Measurements from ENCODE around the gene PCDHGA1. TPM values are rescaled to one million over a fixed set of nuclear protein-coding genes. Genes with fewer than 3 reads are reported as not detected.

The PCDHGA1 gene
- polyA plus RNA-seq, 1 donor from 2014 or later, result 0.19 TPM

DNA sequence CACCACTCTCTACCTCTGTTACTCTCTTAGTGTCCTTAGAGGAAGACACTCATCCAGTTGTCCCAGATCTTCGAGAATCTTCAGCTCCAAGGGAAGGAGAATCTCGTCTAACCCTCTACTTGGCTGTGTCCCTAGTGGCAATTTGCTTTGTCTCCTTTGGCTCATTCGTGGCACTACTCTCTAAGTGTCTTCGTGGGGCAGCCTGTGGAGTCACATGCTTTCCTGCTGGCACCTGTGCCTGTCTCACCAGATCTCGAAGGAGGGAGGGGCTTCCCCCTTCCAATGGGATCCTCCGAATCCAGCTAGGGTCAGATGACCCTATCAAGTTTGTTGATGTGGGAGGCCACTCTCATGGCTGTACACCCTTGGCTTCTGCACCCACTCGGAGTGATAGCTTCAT is 156.8 kb downstream of the PCDHGA1 start:
- H3K79me2 ChIP-seq (replicated peaks; ENCODE audit: insufficient read depth, low read length), result peaks cover 6% of the 10 kb centered on the region
- no peak for TF ChIP-seq POLR2AphosphoS5 (IDR thresholded peaks at IDR 0.05)
- TF ChIP-seq SMC3 (conservative IDR thresholded peaks at IDR 0.05; ENCODE audit: poor library complexity), result no peak
- TF ChIP-seq EP300 (conservative IDR thresholded peaks at IDR 0.05; ENCODE audit: poor library complexity, severe bottlenecking), result no peak
- TF ChIP-seq EZH2 (IDR thresholded peaks at IDR 0.05; ENCODE audit: borderline replicate concordance, insufficient read depth, low read length, poor library complexity, severe bottlenecking), result no peak
- TF ChIP-seq RAD21 (conservative IDR thresholded peaks at IDR 0.05), result no peak
- TF ChIP-seq, protein P1, sequence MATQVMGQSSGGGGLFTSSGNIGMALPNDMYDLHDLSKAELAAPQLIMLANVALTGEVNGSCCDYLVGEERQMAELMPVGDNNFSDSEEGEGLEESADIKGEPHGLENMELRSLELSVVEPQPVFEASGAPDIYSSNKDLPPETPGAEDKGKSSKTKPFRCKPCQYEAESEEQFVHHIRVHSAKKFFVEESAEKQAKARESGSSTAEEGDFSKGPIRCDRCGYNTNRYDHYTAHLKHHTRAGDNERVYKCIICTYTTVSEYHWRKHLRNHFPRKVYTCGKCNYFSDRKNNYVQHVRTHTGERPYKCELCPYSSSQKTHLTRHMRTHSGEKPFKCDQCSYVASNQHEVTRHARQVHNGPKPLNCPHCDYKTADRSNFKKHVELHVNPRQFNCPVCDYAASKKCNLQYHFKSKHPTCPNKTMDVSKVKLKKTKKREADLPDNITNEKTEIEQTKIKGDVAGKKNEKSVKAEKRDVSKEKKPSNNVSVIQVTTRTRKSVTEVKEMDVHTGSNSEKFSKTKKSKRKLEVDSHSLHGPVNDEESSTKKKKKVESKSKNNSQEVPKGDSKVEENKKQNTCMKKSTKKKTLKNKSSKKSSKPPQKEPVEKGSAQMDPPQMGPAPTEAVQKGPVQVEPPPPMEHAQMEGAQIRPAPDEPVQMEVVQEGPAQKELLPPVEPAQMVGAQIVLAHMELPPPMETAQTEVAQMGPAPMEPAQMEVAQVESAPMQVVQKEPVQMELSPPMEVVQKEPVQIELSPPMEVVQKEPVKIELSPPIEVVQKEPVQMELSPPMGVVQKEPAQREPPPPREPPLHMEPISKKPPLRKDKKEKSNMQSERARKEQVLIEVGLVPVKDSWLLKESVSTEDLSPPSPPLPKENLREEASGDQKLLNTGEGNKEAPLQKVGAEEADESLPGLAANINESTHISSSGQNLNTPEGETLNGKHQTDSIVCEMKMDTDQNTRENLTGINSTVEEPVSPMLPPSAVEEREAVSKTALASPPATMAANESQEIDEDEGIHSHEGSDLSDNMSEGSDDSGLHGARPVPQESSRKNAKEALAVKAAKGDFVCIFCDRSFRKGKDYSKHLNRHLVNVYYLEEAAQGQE (IDR thresholded peaks at IDR 0.05; ENCODE audit: borderline replicate concordance), result no peak
- H3K9ac ChIP-seq (ENCODE audit: low read length), result no peak overlapping the region
- H3K27ac ChIP-seq (ENCODE audit: low read length), result no peak overlapping the region
- H2AFZ ChIP-seq (ENCODE audit: low read depth, low read length), result no peak overlapping the region
- no peaks in the 10 kb centered on the region for H3K9me2 ChIP-seq (ENCODE audit: insufficient read depth, low read length)
- H3K9me3 ChIP-seq (ENCODE audit: low read length), result peaks cover 47% of the 10 kb centered on the region
- no peaks in the 10 kb centered on the region for H3K27me3 ChIP-seq (ENCODE audit: insufficient read depth, low read depth, low read length)
- H3K4me2 ChIP-seq (ENCODE audit: low read length), result no peak overlapping the region
- H3K4me3 ChIP-seq (ENCODE audit: low read length), result no peak overlapping the region
- H4K20me1 ChIP-seq (ENCODE audit: insufficient read depth), result no peaks in the 10 kb centered on the region
- peaks cover 24% of the 10 kb centered on the region for H3K36me3 ChIP-seq (ENCODE audit: insufficient read depth, low read length)
- H3F3A ChIP-seq (ENCODE audit: insufficient read depth, low read length, poor library complexity, severe bottlenecking), result peaks cover 4% of the 10 kb centered on the region

DNA sequence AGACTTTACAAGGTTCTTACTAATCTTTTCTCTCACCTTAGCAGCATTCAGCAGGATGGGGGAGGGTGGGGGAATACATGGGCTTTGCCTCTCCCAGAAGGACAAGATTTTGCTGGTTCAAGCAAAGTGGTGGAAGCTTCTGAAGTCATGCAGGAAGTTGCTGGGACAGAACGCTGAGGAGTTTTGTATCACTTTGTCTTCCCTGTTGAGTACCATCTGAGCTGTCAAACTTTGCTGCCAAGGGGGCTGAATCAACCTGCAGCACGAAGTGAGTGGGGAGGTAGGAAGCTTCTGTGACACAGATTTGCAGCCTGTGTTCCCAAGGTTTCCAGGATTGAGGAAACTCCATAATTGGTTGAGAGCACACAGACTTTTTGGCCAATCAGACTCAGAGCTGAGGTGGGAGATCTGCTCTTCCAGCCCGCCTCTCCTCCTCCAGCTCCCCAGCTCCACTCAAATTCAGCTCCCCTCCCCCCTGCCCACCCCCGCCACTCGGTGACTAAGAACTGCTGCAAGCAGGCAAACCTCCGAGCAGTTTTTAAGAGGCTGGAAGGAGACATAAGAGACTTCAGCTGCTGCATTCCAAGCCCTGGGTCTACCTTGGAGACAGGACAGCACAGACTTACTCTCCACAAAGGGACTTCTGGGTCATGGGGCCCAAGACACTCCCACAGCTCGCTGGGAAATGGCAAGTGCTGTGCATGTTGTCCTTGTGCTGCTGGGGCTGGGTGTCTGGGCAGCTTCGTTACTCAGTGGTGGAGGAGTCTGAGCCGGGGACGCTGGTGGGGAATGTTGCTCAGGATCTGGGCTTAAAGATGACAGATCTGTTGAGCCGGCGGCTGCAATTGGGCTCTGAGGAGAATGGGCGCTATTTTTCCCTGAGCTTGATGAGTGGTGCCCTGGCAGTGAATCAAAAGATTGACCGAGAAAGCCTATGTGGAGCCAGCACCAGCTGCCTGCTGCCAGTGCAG is 158.6 kb downstream of the PCDHGA1 start, which contains the start of gene PCDHGC5:
Gene PCDHGC5 (plus strand): TSS at position 491 of the 971 bp plus-strand sequence. CDS start 160 bp downstream, at position 651.
- Histone ChIP-seq H3K9ac (ENCODE audit: low read length) (no peak within 1 kb of the TSS), H2AFZ (ENCODE audit: low read depth, low read length) (no peak within 1 kb of the TSS), H3K27ac (ENCODE audit: low read length) (no peak within 1 kb of the TSS), H3K27me3 (ENCODE audit: insufficient read depth, low read depth, low read length) (no peaks in the 10 kb centered on the region), H3K4me3 (ENCODE audit: low read length) (no peak within 1 kb of the TSS), H3K4me2 (ENCODE audit: low read length) (no peak within 1 kb of the TSS), H3K36me3 (ENCODE audit: insufficient read depth, low read length) (peaks cover 30% of the 10 kb centered on the region), H3F3A (ENCODE audit: insufficient read depth, low read length, poor library complexity, severe bottlenecking) (peaks cover 2% of the 10 kb centered on the region), H3K9me2 (ENCODE audit: insufficient read depth, low read length) (no peaks in the 10 kb centered on the region), H4K20me1 (ENCODE audit: insufficient read depth) (no peaks in the 10 kb centered on the region), H3K79me2 (replicated peaks; ENCODE audit: insufficient read depth, low read length) (peaks cover 10% of the 10 kb centered on the region), H3K9me3 (ENCODE audit: low read length) (peaks cover 54% of the 10 kb centered on the region)
- TF ChIP-seq MXI1 (conservative IDR thresholded peaks at IDR 0.05; ENCODE audit: poor library complexity, severe bottlenecking), result no peak
- TF ChIP-seq SMC3 (conservative IDR thresholded peaks at IDR 0.05; ENCODE audit: poor library complexity), result no peak
- TF ChIP-seq TAF1 (IDR thresholded peaks at IDR 0.05; ENCODE audit: low read depth), result no peak
- no peak for TF ChIP-seq EZH2 (IDR thresholded peaks at IDR 0.05; ENCODE audit: borderline replicate concordance, insufficient read depth, low read length, poor library complexity, severe bottlenecking)
- TF ChIP-seq RAD21 (conservative IDR thresholded peaks at IDR 0.05), result no peak
- TF ChIP-seq EP300 (conservative IDR thresholded peaks at IDR 0.05; ENCODE audit: poor library complexity, severe bottlenecking), result no peak
- TF ChIP-seq POLR2AphosphoS5 (IDR thresholded peaks at IDR 0.05), result no peak
- TF ChIP-seq, protein P2, sequence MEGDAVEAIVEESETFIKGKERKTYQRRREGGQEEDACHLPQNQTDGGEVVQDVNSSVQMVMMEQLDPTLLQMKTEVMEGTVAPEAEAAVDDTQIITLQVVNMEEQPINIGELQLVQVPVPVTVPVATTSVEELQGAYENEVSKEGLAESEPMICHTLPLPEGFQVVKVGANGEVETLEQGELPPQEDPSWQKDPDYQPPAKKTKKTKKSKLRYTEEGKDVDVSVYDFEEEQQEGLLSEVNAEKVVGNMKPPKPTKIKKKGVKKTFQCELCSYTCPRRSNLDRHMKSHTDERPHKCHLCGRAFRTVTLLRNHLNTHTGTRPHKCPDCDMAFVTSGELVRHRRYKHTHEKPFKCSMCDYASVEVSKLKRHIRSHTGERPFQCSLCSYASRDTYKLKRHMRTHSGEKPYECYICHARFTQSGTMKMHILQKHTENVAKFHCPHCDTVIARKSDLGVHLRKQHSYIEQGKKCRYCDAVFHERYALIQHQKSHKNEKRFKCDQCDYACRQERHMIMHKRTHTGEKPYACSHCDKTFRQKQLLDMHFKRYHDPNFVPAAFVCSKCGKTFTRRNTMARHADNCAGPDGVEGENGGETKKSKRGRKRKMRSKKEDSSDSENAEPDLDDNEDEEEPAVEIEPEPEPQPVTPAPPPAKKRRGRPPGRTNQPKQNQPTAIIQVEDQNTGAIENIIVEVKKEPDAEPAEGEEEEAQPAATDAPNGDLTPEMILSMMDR (IDR thresholded peaks at IDR 0.05; ENCODE audit: poor library complexity, severe bottlenecking), result no peak
- TF ChIP-seq, protein P1 (IDR thresholded peaks at IDR 0.05; ENCODE audit: borderline replicate concordance), result no peak
